Measurements from ENCODE around the gene C6orf62.

DNA sequence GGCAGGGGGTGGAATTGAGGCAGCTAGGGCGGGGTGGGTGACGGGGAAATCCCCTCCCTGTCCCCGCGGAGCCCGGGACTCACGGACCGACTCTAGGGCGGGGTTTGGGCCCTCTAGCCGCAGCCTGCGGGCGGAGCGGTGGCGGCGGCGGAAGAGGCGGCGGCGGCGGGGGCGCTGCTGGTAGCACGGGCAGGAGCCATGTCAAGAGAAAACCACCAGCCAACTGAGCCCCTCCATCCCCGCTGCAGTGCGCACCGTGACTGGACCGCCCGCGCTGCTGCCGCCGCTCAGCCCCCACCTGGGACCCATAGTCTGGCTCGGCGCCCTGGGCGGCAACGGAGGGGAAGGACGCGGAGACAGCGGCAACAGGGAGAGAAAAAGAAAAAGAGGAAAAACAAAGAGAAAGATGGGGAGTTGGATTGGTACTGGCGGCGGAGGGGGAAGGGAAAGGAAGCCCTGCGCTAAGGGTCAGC is 1.2 kb upstream of the C6orf62 start:
- TF ChIP-seq EZH2 (IDR thresholded peaks at IDR 0.05) (no peak), POLR2AphosphoS5 (IDR thresholded peaks at IDR 0.05; ENCODE audit: borderline replicate concordance, low read depth, low read length) (no peak), FOXP2 (optimal IDR thresholded peaks at IDR 0.05; ENCODE audit: control extremely low read depth, extremely low read length, insufficient read depth) (no peak)
